PC-9 (cell line): ENCODE measurements around the gene MGLL.

ENCODE experiments used
- EZH2 ChIP-seq: fragments of 200-600 bp; sonication (generic); IDR thresholded peaks from 2 replicates; pipeline ENCODE4 v1.8.0; 2017; ENCODE audit warnings: antibody characterized with exemption, low read depth
- TF ChIP-seq, protein P1 (sequence below): fragments of 200-600 bp; sonication (generic); conservative IDR thresholded peaks from 2 replicates; pipeline ENCODE4 v1.6.1; 2017; ENCODE audit warnings: mixed run types, antibody characterized with exemption, mild to moderate bottlenecking, moderate library complexity

DNA sequence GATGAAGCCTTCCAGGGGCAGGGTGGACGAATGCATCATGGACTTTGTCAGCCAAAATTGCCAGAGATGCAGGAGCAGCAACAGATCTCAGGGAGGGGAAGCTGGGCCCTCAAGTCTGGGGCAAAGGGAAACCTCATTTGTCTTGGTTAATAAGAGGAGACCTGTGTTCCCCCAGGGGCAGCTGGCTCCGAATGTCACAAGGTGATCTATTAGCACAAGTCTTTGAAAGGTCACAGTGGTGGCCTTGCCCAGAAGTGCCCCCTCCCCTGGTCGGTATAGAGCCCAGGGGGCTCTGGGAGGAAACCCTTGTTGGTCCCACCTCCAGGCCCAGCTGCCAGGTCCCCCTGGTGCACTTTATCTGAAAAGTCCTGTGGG, 103.4 kb downstream of the MGLL start:
- TF ChIP-seq, protein P1, sequence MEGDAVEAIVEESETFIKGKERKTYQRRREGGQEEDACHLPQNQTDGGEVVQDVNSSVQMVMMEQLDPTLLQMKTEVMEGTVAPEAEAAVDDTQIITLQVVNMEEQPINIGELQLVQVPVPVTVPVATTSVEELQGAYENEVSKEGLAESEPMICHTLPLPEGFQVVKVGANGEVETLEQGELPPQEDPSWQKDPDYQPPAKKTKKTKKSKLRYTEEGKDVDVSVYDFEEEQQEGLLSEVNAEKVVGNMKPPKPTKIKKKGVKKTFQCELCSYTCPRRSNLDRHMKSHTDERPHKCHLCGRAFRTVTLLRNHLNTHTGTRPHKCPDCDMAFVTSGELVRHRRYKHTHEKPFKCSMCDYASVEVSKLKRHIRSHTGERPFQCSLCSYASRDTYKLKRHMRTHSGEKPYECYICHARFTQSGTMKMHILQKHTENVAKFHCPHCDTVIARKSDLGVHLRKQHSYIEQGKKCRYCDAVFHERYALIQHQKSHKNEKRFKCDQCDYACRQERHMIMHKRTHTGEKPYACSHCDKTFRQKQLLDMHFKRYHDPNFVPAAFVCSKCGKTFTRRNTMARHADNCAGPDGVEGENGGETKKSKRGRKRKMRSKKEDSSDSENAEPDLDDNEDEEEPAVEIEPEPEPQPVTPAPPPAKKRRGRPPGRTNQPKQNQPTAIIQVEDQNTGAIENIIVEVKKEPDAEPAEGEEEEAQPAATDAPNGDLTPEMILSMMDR: no peak
- TF ChIP-seq EZH2: no peak
